ENCODE data around the gene PBXIP1. TPM values are rescaled to one million over a fixed set of nuclear protein-coding genes. Genes with fewer than 3 reads are reported as not detected.

The PBXIP1 gene
- total and polyA plus RNA-seq, 2 of the 13 experiments (the other 11 are each of a cell fraction or from before 2014, with no cell fraction given), result 16.3 to 31.9 TPM

GRCh38 chr1:154964359-154964758 lies 8.5 kb upstream of the PBXIP1 start (continued):
- TF ChIP-seq, protein P1, sequence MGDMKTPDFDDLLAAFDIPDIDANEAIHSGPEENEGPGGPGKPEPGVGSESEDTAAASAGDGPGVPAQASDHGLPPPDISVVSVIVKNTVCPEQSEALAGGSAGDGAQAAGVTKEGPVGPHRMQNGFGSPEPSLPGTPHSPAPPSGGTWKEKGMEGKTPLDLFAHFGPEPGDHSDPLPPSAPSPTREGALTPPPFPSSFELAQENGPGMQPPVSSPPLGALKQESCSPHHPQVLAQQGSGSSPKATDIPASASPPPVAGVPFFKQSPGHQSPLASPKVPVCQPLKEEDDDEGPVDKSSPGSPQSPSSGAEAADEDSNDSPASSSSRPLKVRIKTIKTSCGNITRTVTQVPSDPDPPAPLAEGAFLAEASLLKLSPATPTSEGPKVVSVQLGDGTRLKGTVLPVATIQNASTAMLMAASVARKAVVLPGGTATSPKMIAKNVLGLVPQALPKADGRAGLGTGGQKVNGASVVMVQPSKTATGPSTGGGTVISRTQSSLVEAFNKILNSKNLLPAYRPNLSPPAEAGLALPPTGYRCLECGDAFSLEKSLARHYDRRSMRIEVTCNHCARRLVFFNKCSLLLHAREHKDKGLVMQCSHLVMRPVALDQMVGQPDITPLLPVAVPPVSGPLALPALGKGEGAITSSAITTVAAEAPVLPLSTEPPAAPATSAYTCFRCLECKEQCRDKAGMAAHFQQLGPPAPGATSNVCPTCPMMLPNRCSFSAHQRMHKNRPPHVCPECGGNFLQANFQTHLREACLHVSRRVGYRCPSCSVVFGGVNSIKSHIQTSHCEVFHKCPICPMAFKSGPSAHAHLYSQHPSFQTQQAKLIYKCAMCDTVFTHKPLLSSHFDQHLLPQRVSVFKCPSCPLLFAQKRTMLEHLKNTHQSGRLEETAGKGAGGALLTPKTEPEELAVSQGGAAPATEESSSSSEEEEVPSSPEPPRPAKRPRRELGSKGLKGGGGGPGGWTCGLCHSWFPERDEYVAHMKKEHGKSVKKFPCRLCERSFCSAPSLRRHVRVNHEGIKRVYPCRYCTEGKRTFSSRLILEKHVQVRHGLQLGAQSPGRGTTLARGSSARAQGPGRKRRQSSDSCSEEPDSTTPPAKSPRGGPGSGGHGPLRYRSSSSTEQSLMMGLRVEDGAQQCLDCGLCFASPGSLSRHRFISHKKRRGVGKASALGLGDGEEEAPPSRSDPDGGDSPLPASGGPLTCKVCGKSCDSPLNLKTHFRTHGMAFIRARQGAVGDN (CRISPR knock-in tag; IDR thresholded peaks at IDR 0.05), result no peak
- peak; percentile 67 for TF ChIP-seq CEBPG (CRISPR knock-in tag; IDR thresholded peaks at IDR 0.05)

DNA sequence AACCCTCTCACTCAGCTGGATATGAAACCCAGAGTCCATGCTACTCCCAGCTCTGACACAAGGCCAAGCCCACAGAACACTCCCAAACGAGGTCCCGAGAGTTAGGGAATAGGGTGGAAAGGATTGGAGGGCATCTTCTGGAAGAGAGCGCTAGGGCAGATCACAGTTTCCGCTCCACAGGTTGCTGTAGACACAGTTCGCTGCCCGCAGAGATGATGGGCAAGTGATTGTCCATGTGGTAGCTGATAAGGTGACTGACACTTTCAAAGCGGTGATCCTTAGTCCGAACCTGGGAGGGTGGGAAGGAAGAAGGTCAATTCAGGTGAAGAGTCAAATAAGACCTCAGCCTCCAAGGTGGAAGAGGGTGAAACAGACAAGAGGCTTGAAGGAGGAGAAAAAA lies 7.7 kb upstream of the PBXIP1 start:
- peaks cover 26 to 64% of the 10 kb centered on the region in 2 experiments for H3K36me3 ChIP-seq (replicated peaks in 1 of 2; ENCODE audit: control insufficient read depth in 1 of 2, insufficient read depth in 2 of 2, low read length in 2 of 2)
- no peak overlapping the region for H3K9ac ChIP-seq (ENCODE audit: insufficient read depth, low read depth, low read length)
- peaks cover 53% of the 10 kb centered on the region for H3K4me1 ChIP-seq (ENCODE audit: insufficient read depth, low read length)
- 94% methylated on average over 8 of the region's 8 CpGs for WGBS (ENCODE audit: low lambda C conversion rate)
- TF ChIP-seq, protein P2, sequence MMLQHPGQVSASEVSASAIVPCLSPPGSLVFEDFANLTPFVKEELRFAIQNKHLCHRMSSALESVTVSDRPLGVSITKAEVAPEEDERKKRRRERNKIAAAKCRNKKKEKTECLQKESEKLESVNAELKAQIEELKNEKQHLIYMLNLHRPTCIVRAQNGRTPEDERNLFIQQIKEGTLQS (CRISPR knock-in tag; IDR thresholded peaks at IDR 0.05), result no peak
- TF ChIP-seq TEAD2 (CRISPR knock-in tag; IDR thresholded peaks at IDR 0.05) (no peak), POLR2A (IDR thresholded peaks at IDR 0.05; ENCODE audit: insufficient read depth in 1 of 2, low read depth in 2 of 2, low read length in 2 of 2) (peak in 1 of 2 experiments; percentile 9; a peak in 1 of 4 replicates), CEBPG (CRISPR knock-in tag; IDR thresholded peaks at IDR 0.05) (no peak)
- H3K79me2 ChIP-seq (ENCODE audit: insufficient read depth, low read length), result peaks cover 28% of the 10 kb centered on the region
- intact Hi-C loops (cut with micrococcal nuclease; ENCODE audit: unreplicated experiment) (no loop called here), in situ Hi-C loops (cut with HindIII; ENCODE audit: extremely low pct_ligation_motif_present, low pct_unique_long_range_greater_than_20kb) (loop anchor here (5.0 kb wide), 1 partner anchor 34 kb away; no protein-coding TSS in a partner anchor)
- POLR2A ChIA-PET, result interaction anchor here (2.0 to 8.3 kb wide), 2 partner anchors 10 to 20 kb away, joined by 5 to 148 read pairs; partner anchors contain the start of genes CKS1B and SHC1
- no peaks in the 10 kb centered on the region for H4K20me1 ChIP-seq (ENCODE audit: insufficient read depth, low read length)
- DNase-seq (ENCODE audit: low spot score) (no peak), ATAC-seq (no peak), FAIRE-seq (no peak)
- H3K9me3 ChIP-seq (ENCODE audit: low read length), result no peaks in the 10 kb centered on the region
- no peak overlapping the region for H2AFZ ChIP-seq (ENCODE audit: low read length)
- no peaks in the 10 kb centered on the region; a peak in 1 of 5 replicates for H3K27me3 ChIP-seq (ENCODE audit: control insufficient read depth in 1 of 2, insufficient read depth in 2 of 2, low read length in 2 of 2)
- no peak overlapping the region for H3K4me2 ChIP-seq (ENCODE audit: low read depth, low read length)
- peak overlapping the region; percentile 44 for H3K27ac ChIP-seq (ENCODE audit: extremely low read length, insufficient read depth, low read length)
- no TSS peak for BruUV-seq (replicated peaks)
- no peak overlapping the region for H3K4me3 ChIP-seq (replicated peaks in 1 of 3; ENCODE audit: insufficient read depth in 1 of 3, low read depth in 2 of 3, low read length in 3 of 3)
- CTCF ChIA-PET (ENCODE audit: low intra/inter-chr PET ratio, low total read pairs), result interaction anchor here (3.7 kb wide), 1 partner anchor 54 kb away, joined by 24 read pairs; no protein-coding TSS in a partner anchor
